ENCODE results near the gene APOO.

APOO gene

DNA sequence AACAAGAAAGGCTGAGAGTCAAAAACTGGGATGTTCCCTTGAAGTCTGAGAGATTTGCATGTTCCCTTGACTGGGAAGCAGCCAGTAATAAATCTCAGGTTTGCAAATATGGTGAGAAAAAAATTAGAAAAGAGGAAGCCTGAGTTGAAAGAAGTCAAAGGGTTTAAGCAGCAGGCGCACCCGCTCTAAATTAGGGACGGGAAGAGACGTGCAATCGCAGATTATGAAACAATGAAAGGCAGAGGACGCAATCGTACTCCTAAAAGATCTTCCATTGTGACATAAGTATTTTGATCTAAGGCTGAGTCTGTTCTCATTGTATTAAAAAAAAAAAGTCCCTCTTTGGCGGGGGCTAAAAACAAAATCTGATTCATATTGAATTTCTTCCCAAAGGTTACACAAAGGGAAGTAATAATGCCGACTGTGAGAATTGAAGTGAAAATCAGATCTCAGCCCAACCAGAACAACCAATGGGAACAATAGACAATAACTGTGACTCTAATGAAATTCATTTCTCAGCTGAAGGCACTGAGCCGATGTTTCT, 96.6 kb downstream of the APOO start:
- TF ChIP-seq, protein P1, sequence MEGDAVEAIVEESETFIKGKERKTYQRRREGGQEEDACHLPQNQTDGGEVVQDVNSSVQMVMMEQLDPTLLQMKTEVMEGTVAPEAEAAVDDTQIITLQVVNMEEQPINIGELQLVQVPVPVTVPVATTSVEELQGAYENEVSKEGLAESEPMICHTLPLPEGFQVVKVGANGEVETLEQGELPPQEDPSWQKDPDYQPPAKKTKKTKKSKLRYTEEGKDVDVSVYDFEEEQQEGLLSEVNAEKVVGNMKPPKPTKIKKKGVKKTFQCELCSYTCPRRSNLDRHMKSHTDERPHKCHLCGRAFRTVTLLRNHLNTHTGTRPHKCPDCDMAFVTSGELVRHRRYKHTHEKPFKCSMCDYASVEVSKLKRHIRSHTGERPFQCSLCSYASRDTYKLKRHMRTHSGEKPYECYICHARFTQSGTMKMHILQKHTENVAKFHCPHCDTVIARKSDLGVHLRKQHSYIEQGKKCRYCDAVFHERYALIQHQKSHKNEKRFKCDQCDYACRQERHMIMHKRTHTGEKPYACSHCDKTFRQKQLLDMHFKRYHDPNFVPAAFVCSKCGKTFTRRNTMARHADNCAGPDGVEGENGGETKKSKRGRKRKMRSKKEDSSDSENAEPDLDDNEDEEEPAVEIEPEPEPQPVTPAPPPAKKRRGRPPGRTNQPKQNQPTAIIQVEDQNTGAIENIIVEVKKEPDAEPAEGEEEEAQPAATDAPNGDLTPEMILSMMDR (conservative IDR thresholded peaks at IDR 0.05; ENCODE audit: low read depth): no peak
- ChIA-PET CTCF (no interaction called here), POLR2A (ENCODE audit: low non-redundant PET) (no interaction called here)
- H3K27ac ChIP-seq: no peak overlapping the region
- no peak for DNase-seq (ENCODE audit: low spot score)

DNA sequence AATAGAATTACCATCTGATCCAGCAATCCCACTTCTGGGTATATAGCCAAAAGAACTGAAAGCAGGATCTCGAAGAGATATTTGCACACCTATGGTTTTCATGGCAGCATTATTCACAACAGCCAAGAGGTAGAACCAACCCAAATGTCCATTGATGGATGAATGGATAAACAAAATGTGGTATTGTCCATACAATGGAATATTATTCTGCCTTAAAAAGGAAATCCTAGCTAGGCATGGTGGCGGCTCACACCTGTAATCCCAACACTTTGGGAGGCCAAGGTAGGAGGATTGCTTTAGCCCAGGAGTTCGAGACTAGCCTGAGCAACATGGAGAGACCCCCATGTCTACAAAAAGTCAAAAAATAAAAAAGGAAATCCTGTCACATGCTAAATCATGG, 97.5 kb downstream of the APOO start:
- H3K27ac ChIP-seq: no peak overlapping the region
- POLR2A ChIA-PET (ENCODE audit: low non-redundant PET): no interaction called here
- TF ChIP-seq, protein P1 (conservative IDR thresholded peaks at IDR 0.05; ENCODE audit: low read depth): no peak
- DNase-seq (ENCODE audit: low spot score): no peak
- CTCF ChIA-PET: interaction anchor here (0.8 kb wide), 1 partner anchor 92 kb away, joined by 4 read pairs; no protein-coding TSS in a partner anchor

DNA sequence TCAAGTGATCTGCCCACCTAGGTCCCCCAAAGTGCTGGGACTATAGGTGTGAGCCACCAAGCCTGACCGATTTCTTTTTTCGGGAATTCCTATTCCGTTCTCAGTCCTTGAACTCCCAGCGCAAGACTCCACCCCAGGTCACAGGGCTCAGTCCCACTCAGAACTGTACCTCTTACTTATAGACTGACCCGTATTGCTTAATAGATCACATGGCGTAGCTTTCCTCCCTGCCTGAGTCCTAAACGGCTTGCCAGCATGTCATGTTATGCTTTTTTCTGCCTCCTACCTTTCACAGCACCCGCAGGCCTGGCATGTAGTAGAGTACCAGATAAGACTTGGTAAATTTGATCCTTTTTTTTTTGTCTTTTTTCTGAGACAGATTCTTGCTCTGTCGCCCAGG, 102.3 kb downstream of the APOO start:
- ChIA-PET POLR2A (ENCODE audit: low non-redundant PET) (no interaction called here), CTCF (no interaction called here)
- TF ChIP-seq, protein P1 (conservative IDR thresholded peaks at IDR 0.05; ENCODE audit: low read depth): no peak
- peak overlapping the region; percentile 87 for H3K27ac ChIP-seq
- no peak for DNase-seq (ENCODE audit: low spot score)

DNA sequence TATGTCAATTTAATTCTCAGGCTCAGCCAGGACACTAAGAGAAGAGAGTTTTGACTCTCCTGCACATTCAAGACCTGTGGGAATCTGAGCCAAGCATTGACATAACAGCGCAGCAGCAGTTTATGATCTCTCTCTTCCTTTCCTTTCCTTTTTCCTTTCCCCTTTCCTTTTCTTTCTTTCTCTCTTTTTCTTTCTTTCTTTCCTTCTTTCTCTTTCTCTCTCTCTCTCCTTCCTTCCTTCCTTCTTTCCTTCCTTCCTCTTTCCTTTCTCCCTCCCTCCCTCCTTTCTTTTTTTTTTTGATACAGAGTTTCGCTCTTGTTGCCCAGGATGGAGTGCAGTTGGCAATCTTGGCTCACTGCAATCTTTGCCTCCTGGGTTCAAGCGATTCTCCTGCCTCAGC, 103.2 kb downstream of the APOO start:
- ChIA-PET POLR2A (ENCODE audit: low non-redundant PET) (no interaction called here), CTCF (no interaction called here)
- H3K27ac ChIP-seq: peak overlapping the region; percentile 87
- no peak for DNase-seq (ENCODE audit: low spot score)
- TF ChIP-seq, protein P1 (conservative IDR thresholded peaks at IDR 0.05; ENCODE audit: low read depth): no peak

DNA sequence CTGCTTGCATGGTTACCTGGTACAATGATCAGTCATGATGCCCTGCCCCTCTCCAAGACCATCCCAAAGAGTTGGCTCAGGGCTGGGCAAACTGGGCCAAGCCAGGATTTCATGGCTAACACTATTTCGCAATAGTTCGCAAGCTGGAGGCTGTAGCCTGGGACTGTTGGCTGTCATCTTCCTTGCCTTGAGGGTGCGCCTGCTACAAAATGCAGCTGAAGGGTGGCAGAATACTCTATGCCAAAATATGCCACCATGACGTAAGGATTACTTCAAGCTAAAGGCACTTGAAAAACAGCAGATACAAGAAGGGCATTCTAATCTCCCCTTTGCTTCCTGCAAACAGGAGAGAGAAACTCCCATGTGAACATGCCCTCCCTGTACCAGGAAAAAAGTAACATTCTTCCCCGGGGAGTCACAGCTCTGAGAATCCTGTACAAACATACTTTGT, 103.8 kb downstream of the APOO start:
- DNase-seq (ENCODE audit: low spot score): peak; percentile 55
- TF ChIP-seq, protein P1 (conservative IDR thresholded peaks at IDR 0.05; ENCODE audit: low read depth): no peak
- CTCF ChIA-PET: no interaction called here
- H3K27ac ChIP-seq: peak overlapping the region; percentile 87
- POLR2A ChIA-PET (ENCODE audit: low non-redundant PET): interaction anchor here (0.7 kb wide), 1 partner anchor 222 kb away, joined by 3 read pairs; no protein-coding TSS in a partner anchor

DNA sequence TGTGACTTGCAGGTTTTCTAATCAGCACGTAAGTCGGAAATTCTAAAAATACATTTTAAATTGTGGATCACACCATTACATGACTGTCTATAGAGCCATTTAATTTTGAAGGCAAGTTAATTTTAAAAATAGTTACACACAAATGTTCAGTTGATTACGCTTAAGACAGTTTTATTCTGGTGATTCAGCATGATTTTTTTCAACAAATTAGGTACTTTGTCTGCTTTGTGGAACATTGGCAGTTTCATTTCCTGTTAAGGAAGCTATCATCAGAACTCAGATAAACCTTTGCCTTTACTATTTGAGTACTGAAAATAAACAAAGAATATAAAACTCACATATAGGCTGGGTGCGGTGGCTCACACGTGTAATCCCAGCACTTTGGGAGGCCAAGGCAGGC, 105.3 kb downstream of the APOO start:
- POLR2A ChIA-PET (ENCODE audit: low non-redundant PET): no interaction called here
- CTCF ChIA-PET: interaction anchor here (1.2 kb wide), 1 partner anchor 9 kb away, joined by 3 read pairs; no protein-coding TSS in a partner anchor
- TF ChIP-seq, protein P1 (conservative IDR thresholded peaks at IDR 0.05; ENCODE audit: low read depth): no peak
- no peak for DNase-seq (ENCODE audit: low spot score)
- peak overlapping the region; percentile 60 for H3K27ac ChIP-seq

Data from RWPE1 (cell line).